GM19452 (cell line): ENCODE results near the gene GJC3.
"Not testable (repeated sequence)": the region's sequence is repeated elsewhere in the genome, so short reads cannot be mapped to it uniquely, and the experiment has no call there.

Source experiments
- ATAC-seq: cut with Tn5 transposase; IDR thresholded peaks from one replicate; pipeline ENCODE4 v1.9.1; 2021; ENCODE audit not compliant: unreplicated experiment

GJC3 gene

DNA sequence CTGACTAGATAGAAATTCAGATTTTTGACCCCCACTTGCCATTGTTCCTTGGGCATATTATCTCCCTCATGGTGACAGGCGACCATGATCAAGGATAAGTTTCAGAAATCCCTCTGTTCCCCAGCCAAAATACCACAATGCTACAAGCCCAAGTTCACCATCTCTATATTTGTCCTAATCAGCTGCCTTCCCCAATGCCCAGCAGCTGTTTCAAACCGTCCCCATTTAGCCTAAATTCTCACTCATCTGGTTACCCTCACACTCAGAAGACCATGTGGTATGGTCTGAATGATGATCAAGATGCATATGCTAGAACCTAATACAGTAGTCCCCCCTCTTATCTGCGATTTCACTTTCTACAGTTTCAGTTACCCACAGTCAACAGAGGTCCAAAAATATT is 956 bp upstream of the GJC3 start:
- no peak for ATAC-seq

DNA sequence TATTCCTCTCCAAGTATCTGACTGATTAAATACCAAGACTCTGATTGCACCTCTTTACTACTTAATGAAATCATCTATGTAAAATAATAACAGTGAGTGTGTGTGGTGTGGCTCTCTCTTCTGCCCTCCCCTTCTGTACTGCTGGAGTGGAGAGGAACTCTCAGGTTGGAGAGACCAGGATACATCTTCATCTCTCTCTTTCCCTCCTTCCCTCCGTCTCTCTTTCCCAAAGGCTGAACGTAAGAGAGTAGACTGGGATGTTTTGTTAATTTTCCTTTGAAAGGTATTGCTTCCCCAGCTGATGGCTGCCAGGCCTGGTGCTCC is 272 bp upstream of the GJC3 start:
- ATAC-seq: no peak

DNA sequence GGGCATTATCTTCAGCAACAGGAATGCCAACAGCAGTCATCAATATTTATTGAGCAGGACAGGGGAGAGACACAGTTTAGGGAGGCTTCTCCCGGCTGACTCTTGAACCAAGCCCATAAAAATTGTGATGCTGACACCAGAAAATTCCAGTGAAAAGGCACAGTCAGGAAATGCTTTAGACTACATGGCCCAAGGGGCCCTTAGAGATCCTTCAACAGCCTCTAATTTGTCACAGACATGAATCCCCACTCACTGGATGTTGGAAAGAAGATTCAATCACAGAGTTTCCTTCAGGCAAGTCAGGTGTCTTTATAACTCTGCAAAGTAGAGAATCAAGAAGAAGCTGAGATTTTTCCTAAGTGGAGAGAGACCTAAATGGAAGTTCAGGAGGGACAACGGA is 1.2 kb downstream of the GJC3 start:
- ATAC-seq: no peak

DNA sequence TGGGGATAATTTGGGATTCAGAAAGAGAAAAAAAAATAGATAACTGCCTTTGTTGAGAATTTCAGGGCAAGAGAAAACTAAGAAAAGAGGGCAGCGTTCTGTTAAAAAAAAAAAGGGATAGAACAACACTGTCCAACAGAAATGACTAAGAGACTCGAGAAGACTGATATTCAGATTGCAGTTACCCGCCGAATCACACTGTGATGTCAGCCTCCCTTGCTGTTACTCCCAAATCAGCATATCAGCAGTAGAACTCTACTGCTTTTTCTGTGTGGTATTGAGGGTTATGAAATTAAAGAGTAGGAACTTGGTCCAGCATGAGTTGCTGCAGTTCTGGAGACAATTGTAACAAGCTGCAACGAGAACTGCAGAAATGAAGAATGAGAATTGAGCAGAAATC is 1.9 kb downstream of the GJC3 start:
- no peak for ATAC-seq

DNA sequence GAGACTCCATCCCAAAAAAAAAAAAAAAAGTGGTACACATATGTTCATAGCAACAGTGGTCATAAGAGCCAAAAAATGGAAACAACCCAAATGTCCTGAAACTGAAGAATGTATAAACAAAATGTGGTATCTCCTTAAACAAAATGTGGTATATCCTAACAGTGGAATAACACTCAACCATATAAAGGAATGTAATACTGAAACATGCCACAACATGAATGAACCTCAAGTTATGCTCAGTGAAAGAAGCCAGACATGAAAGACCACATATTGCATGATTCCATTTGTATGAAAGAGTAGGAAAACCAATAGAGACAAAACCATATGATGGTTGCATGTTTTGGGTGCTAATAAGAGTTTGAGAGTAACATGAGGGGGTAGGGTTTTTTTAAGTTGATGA is 3.1 kb downstream of the GJC3 start:
- ATAC-seq: no peak

DNA sequence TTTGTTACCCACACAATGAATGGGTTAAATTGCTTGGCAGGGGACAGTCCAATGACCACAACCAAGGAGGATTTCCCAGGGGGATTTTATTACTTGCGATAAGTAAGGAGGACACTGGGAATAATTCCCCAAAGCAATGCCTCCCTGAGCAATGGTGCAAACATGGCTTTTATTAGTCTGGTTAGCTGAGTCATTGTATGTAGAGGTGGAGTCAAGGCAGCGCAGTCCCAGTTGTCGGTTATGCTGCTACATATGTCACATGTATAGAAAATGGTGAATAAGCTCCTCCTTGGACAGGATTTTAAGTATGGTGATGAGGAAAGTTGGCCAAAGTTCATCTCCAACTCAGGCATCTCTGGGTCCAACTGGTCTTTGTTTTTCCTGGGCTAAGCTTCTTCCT is 6.2 kb downstream of the GJC3 start:
- ATAC-seq: no peak

DNA sequence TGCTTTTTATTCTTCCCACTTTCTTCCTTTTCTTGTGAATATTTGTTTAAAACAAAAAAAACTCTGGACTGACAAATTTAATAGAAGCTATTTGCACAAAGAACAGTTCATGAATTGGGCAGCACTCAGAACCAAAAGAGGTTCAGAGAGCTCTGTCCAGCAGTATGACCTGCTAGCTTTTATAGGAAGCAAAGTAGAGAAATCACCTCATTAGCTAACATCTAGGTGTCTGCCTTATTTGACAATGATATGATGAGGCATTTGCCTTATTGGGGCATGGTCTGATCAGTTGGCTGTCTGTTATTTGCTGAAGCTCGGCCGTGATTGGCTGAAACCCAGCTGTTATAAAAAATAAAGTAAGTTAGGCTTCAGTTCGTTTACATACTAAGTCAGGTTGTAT is 9.3 kb downstream of the GJC3 start:
- ATAC-seq: no peak

DNA sequence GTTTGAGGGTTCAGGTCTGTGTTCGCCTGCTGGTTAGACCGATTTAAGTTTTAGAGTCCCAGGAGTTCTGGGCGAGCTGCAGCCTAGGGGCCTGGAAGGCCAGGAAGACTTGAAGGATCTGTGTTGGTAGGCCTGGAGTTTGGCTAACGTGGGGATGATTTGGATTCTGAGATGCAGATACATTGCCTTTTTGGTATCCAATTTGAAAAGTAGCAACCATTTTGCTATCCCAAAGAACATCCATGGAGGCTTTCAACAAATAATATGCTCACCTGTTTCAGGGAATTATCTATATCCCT is 9.7 kb downstream of the GJC3 start:
- no peak for ATAC-seq

DNA sequence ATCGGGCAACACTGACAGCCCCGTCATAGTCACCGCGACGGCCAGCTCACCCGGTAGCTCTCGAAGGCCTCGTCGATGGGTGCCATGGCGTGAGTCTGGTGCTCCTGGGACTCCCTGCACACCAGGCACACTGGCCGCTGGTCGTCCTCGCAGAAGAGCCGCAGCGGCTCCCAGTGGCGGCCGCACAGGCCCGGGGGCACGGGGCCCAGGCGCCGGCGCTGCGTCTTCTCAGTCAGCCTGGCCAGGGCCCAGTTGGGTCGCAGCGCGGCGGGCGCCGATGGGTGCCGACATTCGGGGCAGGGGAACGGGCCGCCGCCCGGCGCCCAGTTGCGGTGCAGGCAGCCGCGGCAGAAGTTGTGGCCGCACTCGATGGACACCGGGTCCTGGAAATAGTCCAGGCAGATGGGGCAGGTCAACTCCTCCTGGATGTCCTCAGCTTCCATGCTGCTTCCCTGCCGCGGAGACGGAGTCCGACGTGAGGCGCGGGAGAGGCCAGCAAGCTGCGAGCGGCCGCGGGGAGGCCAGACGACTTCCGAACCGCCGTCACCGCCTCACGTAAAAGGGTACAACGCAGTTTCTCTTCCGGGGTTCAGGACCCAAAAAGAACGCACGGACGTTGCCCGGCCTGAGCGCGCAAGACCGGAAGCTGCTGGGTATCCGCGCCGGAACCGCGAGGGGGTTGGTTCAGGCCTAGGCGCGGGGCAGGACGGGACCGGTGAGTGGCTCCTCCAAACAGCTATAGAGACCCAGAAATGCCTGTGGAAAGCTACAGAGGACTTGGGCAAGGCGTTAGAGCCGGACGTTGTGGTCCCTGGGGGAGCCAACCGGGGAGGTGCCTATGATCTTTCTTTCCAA is 10.2 kb downstream of the GJC3 start, which contains the start of gene TRIM4:
TSS of gene TRIM4 (minus strand) at position 572 of the 855 bp plus-strand sequence. CDS start at position 443, 129 bp downstream.
- ATAC-seq: peak; percentile 95

DNA sequence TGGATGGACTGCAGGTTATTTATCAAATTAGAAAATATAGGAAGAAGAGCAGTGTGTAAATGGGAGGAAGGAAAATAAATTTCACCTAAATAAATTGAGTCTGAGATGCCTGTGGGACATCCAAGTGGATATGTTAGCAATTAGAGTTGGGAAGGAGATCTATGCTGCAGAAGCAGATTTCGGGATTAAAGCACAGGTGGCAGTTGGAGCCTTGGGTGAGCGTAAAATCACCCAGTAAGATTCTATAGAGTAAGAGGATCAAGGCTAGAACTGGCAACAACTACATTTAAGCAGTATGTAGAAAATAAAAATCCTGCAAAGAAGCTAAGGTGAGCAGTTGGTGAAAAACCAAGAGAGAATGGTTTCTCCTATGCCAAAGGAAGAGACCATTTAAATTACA is 18.4 kb downstream of the GJC3 start:
- ATAC-seq: no peak

DNA sequence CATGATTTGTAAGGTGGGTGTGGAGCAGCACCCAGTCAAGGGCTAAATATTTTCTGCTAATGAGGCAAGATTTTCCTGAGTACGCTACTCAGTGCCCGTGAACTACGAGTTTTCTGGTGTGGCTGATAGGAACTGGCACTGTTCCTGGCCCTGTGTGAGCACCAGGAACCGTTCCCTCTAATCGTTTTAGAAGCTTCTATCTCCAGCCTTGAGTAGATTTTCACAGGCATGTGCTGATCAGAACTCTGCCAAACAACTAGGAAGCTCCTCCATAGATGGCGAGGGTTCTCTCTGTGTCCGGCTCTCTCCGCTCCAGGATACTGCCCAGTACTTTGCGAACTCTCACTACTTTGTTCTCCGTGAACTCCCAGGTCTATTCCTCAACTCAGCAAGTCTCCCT is 27.8 kb downstream of the GJC3 start:
- no peak for ATAC-seq

DNA sequence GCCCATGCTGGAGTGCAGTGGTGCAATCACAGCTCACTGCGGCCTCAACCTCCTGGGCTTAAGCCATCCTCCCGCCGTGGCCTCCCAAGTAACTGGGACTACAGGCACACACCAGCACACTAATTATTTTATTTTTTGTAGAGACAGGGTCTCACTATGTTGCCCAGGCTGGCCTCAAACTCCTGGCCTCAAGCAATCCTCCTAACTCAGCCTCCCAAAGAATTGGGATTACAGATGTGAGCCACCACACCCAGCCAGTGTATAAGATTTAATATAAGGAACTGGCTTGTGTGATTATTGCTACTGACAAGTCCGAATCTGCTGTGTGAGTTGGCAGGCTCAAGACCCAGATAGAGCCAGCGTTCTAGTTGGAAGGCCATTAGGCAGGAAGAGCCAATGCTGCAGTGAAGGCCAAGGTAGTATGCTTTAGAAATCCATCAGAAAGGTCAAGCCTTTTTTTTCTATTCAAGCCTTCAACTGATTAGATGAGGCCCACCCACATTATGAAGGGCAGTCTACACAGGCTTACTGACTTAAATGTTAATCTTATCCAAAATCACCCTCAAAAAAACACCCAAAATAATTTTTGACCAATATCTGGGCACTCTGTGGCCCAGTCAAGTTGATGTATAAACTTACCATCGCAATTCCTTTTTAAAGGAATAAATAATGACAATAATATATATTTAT is 29.4 kb downstream of the GJC3 start:
- ATAC-seq: no peak

DNA sequence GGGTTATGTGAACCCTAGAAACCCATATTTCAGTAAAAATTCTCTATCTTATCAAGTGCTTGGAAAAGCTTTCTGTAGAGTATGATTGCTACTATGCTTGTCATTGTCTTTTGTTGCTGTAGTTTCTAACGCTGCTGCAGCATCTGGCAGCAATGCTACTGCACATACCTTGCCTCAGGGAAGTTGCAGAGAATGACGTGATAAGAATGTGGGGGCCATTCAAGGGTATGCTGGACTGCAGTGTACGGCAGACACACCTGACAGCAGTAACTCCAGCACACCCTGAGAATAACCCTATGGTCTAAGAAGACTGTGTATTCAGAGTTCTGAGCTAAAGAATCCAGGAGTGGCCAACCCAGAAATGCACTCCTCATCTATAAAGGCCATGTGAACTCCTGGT is 30.6 kb downstream of the GJC3 start:
- ATAC-seq: no peak

DNA sequence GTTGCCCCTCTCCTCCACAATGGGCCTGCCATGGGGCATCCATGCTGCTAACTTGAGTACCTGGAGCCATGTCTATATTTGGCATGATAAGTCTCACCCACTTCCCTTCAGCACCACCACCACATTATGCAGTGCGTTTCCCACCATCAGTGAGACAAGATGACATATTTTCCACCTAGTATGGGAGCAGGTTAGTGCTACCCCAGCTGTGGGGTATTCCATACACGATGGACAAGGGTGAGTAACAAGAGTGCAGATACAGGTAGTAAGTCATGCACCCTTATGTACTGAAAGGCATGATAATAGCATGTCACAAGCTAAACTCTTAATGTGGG is 31.4 kb downstream of the GJC3 start:
- ATAC-seq: no peak

DNA sequence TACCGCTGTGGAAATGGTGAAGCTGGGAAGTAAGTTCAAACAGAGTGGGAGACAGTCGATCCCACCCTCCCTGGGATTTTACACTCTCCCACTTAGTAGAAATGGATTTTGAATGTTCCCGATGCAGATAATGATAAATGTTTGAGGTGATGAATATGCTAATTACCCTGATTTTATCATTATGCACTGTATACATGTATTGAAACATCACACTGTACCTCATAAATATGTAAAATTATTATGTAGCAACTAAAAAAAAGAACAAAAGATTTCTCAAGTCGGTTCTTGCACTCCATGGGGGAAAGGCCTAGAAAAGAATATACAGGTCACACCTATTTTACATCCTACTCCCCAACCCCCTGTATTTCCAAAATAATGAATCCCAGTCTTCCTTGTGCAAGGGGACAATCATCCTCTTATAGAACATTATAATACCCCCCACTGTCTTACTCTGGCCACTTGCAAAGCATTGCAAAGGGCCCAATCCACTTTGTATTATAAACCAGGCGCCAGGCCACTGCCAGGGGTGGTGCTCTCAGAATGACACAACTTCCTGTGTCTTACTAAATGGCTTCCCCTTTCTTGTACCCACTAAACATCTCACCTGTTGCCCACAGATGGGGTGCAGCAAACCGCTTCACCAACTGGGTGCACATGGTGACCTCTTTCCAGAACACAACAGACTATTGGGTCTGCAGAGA is 31.9 kb downstream of the GJC3 start:
- no peak for ATAC-seq

DNA sequence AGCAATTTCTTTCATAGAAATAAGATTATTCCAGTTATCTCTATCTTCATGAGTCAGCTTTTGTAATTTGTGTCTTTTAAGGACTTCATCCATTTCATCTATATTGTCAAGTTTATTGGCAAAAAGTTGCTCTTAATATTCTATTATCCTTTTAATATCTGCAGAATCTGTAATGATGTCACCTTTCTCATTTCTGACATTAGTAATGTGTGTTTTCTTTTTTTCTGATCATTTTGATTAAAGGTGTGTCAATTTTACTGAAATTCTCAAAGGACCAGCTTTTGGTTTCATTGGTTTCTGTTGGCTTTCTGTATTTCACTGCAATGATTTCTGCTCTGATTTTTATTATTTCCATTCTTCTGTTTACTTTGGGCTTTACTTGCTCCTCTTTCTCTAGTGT is 34.7 kb downstream of the GJC3 start:
- no peak for ATAC-seq

DNA sequence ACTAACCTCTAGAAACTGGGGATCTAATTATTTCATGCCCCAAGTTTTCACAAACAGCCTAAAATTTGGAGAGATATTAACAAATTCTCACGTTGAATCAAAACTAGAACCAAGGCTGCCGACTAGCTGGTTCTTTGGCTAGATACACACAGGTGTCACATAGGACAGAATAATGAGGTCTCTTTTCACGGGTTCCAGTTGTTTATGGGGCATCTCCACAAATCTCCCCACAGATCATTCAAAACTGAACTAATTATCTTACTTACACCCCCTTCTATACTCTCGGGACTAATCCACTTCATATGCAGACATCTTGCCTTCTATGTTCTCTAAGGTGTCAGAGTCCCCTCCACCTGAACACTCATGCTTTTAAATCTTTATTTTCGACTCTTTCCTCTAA is 36.1 kb downstream of the GJC3 start:
- ATAC-seq: no peak

DNA sequence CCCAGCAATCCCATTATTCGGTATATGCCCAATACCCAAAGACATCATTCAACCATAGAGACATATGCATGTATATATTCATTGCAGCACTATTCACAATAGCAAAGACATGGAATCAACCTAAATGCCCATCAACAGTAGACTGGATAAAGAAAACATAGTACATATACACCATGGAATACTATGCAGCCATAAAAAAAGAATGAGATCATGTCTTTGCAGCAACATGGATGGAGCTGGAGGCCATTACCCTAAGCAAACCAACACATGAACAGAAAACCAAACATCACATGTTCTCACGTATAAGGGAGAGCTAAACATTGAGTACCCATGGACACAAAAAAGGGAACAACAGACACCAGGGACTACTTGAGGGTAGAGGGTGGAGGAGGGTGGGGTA is 39.1 kb downstream of the GJC3 start:
- not testable (repeated sequence) for ATAC-seq

DNA sequence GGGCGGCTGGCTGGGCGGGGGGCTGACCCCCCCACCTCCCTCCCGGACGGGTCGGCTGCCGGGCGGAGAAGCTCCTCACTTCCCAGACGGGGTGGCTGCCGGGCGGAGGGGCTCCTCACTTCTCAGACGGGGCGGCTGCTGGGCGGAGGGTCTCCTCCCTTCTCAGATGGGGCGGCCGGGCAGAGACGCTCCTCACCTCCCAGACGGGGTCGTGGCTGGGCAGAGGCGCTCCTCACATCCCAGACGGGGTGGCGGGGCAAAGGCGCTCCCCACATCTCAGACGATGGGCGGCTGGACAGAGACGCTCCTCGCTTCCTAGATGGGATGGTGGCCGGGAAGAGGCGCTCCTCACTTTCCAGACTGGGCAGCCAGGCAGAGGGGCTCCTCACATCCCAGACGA is 41.1 kb downstream of the GJC3 start:
- not testable (repeated sequence) for ATAC-seq

DNA sequence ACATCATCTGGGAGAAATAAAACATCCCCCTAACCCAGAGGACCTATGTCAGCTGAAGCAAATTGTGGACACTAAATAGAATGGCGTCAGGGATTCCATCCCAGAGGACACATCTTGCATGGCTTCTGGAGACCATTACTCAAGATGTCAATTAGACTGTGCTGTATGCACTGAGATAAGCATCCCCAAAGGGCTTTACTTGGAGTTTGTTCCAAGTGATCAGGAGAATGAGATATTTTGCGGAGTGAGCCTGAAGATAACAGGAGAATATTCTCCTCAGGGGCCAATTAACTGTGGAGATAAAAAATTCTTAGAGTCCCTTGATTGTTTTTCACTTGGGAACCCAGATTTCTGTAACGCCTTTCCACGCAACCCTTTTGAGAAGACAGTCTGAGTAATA is 48.0 kb downstream of the GJC3 start:
- no peak for ATAC-seq

DNA sequence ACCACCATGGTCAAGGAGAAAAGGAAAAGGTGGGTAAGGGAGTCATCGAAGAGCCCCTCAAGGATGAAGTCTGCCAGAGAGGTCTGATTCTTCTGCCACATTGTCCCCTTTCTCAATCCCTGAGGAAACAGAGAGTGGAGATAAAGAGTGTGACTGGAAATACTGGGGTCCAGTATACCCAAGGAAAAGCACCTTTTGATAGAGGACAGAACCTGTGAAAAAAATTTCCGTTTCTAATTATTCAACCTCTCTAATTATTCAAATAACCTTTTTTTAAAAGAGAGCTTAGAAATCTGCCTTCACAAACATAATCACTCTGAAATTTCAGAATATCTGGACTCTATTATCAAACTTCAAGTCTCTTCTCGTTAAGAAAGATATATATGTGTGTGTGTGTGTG is 52.5 kb downstream of the GJC3 start, which contains the start of gene OR2AE1:
TSS of gene OR2AE1 (minus strand) at position 101 of the 400 bp plus-strand sequence. CDS start at position 101, 0 bp downstream.
- no peak for ATAC-seq

DNA sequence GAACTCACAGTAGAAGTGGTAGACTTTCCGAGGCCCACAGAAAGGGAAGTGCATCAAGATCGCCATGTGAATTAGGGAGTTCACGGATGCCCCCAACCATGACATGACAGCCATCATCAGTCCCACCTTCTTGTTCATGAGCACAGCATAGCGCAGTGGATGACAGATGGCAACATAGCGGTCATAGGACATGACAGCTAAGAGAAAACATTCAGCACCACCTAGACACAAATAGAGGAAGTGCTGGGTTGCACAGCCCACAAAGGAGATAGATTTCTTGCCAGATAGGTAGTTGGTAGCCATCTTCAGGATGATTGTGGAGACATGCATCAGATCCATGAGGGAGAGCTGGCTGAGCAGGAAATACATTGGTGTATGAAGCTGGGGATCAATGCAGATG is 52.9 kb downstream of the GJC3 start:
- no peak for ATAC-seq
